ENCODE results near the gene ALK. TPM values are rescaled to one million over a fixed set of nuclear protein-coding genes. Genes with fewer than 3 reads are reported as not detected.

The ALK gene
- polyA plus RNA-seq, 1 of the 3 experiments (the other 2 are of a cell fraction) = 0.30 TPM

DNA sequence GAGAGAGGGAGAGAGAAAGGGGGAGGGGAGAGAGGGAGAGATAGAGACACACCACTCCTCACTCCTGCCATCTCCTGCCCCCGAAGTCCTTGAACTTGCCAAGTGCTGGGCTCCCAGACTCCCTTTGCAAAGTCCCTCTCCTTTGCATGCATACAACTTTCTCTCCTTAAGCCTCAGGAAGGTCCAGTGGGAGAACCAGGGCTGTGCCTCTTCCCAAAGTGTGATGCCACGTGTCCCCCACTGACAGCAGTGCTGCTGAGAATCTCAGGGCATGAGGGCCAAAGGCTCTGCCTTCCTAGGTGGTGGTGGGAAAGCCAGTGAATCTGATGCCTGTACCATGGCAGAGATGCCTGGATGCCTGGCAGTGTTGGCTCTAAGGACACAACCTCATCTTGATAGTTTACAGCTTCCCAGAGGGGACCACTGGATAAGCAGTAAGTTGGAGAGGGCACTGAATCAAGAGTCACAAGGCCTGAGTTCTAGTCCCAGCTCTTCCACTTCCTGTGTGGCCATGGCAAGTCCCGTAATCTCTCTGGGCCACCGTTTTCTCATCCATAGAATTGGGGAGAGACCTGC is 702.7 kb downstream of the ALK start (continued):
- TF ChIP-seq, protein P1, sequence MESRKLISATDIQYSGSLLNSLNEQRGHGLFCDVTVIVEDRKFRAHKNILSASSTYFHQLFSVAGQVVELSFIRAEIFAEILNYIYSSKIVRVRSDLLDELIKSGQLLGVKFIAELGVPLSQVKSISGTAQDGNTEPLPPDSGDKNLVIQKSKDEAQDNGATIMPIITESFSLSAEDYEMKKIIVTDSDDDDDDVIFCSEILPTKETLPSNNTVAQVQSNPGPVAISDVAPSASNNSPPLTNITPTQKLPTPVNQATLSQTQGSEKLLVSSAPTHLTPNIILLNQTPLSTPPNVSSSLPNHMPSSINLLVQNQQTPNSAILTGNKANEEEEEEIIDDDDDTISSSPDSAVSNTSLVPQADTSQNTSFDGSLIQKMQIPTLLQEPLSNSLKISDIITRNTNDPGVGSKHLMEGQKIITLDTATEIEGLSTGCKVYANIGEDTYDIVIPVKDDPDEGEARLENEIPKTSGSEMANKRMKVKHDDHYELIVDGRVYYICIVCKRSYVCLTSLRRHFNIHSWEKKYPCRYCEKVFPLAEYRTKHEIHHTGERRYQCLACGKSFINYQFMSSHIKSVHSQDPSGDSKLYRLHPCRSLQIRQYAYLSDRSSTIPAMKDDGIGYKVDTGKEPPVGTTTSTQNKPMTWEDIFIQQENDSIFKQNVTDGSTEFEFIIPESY (IDR thresholded peaks at IDR 0.05; ENCODE audit: borderline replicate concordance, low read depth) = no peak
- no peak for TF ChIP-seq CHD2 (IDR thresholded peaks at IDR 0.05; ENCODE audit: low read length, partially characterized antibody)

DNA sequence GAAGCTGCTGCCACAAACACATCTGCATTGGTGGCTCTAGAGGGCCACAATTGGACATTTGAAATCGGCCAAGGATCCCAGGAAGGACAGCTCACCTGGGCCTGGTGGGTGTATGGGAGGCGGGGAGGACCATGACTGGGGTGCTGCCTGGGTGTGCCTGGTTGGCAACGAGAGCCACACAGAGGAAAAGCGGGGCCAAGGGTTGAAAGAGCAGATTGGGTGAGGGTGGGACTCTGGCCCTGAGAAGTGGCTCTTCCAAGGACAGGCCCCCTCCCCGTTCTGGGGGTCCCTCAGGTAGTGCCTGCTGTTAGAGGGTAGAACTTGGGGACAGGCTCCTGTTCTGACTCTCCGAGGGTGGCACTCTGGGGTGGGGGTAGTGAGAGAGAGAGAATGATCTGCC is 703.3 kb downstream of the ALK start:
- DNase-seq = no peak
- Histone ChIP-seq H4K20me1 (ENCODE audit: insufficient read depth) (no peaks in the 10 kb centered on the region), H3K27ac (ENCODE audit: low read depth in 2 of 2, low read length in 1 of 2) (no peak overlapping the region; a peak in 1 of 4 replicates), H3K79me2 (ENCODE audit: insufficient read depth) (no peaks in the 10 kb centered on the region), H3K9ac (no peak overlapping the region), H3K4me2 (no peak overlapping the region), H3K9me3 (no peaks in the 10 kb centered on the region), H3F3A (replicated peaks; ENCODE audit: insufficient read depth) (no peaks in the 10 kb centered on the region), H2AFZ (ENCODE audit: low read depth) (no peak overlapping the region), H3K4me3 (ENCODE audit: low read depth in 2 of 2, low read length in 1 of 2) (no peak overlapping the region), H3K9me2 (no peaks in the 10 kb centered on the region), H3K36me3 (replicated peaks in 1 of 2; ENCODE audit: control insufficient read depth in 1 of 2, insufficient read depth in 2 of 2, low read length in 1 of 2) (no peaks in the 10 kb centered on the region), H3K27me3 (ENCODE audit: insufficient read depth) (peaks cover 9% of the 10 kb centered on the region; the same call in 1 of the 2 replicates), H3K4me1 (ENCODE audit: control insufficient read depth in 1 of 2, insufficient read depth in 2 of 2, low read depth in 1 of 2, low read length in 1 of 2) (peaks cover 0 to 4% of the 10 kb centered on the region in 2 experiments; a peak in 1 of 4 replicates)
- ChIA-PET CTCF (interaction anchor here (1.0 kb wide), 1 partner anchor 11 kb away, joined by 3 read pairs; no protein-coding TSS in a partner anchor), POLR2A (no interaction called here)
- TF ChIP-seq FOXJ3 (CRISPR knock-in tag; IDR thresholded peaks at IDR 0.05) = no peak
- no peak for TF ChIP-seq EZH2phosphoT487 (IDR thresholded peaks at IDR 0.05; ENCODE audit: borderline replicate concordance, low read depth)
- no peak for TF ChIP-seq FOSL2 (IDR thresholded peaks at IDR 0.05; ENCODE audit: borderline replicate concordance, low read depth)
- no peak for TF ChIP-seq RAD21 (IDR thresholded peaks at IDR 0.05; ENCODE audit: low read length)
- TF ChIP-seq, protein P2, sequence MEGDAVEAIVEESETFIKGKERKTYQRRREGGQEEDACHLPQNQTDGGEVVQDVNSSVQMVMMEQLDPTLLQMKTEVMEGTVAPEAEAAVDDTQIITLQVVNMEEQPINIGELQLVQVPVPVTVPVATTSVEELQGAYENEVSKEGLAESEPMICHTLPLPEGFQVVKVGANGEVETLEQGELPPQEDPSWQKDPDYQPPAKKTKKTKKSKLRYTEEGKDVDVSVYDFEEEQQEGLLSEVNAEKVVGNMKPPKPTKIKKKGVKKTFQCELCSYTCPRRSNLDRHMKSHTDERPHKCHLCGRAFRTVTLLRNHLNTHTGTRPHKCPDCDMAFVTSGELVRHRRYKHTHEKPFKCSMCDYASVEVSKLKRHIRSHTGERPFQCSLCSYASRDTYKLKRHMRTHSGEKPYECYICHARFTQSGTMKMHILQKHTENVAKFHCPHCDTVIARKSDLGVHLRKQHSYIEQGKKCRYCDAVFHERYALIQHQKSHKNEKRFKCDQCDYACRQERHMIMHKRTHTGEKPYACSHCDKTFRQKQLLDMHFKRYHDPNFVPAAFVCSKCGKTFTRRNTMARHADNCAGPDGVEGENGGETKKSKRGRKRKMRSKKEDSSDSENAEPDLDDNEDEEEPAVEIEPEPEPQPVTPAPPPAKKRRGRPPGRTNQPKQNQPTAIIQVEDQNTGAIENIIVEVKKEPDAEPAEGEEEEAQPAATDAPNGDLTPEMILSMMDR (IDR thresholded peaks at IDR 0.05) = no peak
- no peak for TF ChIP-seq FOXM1 (IDR thresholded peaks at IDR 0.05; ENCODE audit: low read depth)
- TF ChIP-seq, protein P3, sequence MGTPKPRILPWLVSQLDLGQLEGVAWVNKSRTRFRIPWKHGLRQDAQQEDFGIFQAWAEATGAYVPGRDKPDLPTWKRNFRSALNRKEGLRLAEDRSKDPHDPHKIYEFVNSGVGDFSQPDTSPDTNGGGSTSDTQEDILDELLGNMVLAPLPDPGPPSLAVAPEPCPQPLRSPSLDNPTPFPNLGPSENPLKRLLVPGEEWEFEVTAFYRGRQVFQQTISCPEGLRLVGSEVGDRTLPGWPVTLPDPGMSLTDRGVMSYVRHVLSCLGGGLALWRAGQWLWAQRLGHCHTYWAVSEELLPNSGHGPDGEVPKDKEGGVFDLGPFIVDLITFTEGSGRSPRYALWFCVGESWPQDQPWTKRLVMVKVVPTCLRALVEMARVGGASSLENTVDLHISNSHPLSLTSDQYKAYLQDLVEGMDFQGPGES (IDR thresholded peaks at IDR 0.05; ENCODE audit: low read depth, low read length) = no peak
- no peak for TF ChIP-seq ELF1 (IDR thresholded peaks at IDR 0.05)
- no peak for TF ChIP-seq JUND (IDR thresholded peaks at IDR 0.05)
- TF ChIP-seq, protein P4, sequence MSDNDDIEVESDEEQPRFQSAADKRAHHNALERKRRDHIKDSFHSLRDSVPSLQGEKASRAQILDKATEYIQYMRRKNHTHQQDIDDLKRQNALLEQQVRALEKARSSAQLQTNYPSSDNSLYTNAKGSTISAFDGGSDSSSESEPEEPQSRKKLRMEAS (IDR thresholded peaks at IDR 0.05; ENCODE audit: low read depth) = no peak
- TF ChIP-seq RFX5 (IDR thresholded peaks at IDR 0.05; ENCODE audit: low read length) = no peak
- no peak for TF ChIP-seq NFIC (IDR thresholded peaks at IDR 0.05; ENCODE audit: borderline replicate concordance)
- WGBS (ENCODE audit: low lambda C conversion rate) = 54% methylated on average over 6 of the region's 6 CpGs
